Neuronal stem cell (in vitro differentiated cells): ENCODE data around the gene TRAPPC3.

Source experiments
- DNase-seq: peaks from one replicate; pipeline ENCODE4 v3.0.0-alpha.2; 2013; ENCODE audit warnings: low spot score
- H2AFZ ChIP-seq: one replicate; pipeline ENCODE4 v1.6.1; 2013; ENCODE audit warnings: mild to moderate bottlenecking, low read length, inconsistent platforms
- H2AK5ac ChIP-seq: 2 replicates; pipeline ENCODE4 v1.6.1; 2013; ENCODE audit warnings: low read depth, mild to moderate bottlenecking, inconsistent platforms, low read length, moderate library complexity, mixed read lengths
- H2BK120ac ChIP-seq: 2 replicates; pipeline ENCODE4 v1.6.1; 2013; ENCODE audit warnings: low read depth, mild to moderate bottlenecking, inconsistent platforms, low read length, moderate library complexity, mixed read lengths
- H2BK12ac ChIP-seq: one replicate; pipeline ENCODE4 v1.6.1; 2013; ENCODE audit warnings: low read length, inconsistent platforms
- H2BK15ac ChIP-seq: 2 replicates; pipeline ENCODE4 v1.6.1; 2013; ENCODE audit warnings: mild to moderate bottlenecking, low read length, inconsistent platforms, mixed read lengths
- H2BK5ac ChIP-seq: one replicate; pipeline ENCODE4 v1.6.1; 2013; ENCODE audit warnings: inconsistent platforms, mild to moderate bottlenecking, low read length, moderate library complexity
- H3K14ac ChIP-seq: one replicate; pipeline ENCODE4 v1.6.1; 2013; ENCODE audit warnings: low read length, inconsistent platforms
- H3K18ac ChIP-seq: 2 replicates; pipeline ENCODE4 v1.6.1; 2013; ENCODE audit warnings: low read length, inconsistent platforms
- H3K23ac ChIP-seq: 2 replicates; pipeline ENCODE4 v1.6.1; 2013; ENCODE audit warnings: low read depth, mild to moderate bottlenecking, mixed read lengths, low read length, inconsistent platforms; ENCODE audit not compliant: poor library complexity
- H3K27ac ChIP-seq: replicated peaks from 3 replicates; pipeline ENCODE4 v1.5.1; 2013; ENCODE audit warnings: low read length, inconsistent platforms
- H3K27me3 ChIP-seq, 3 experiments: 2 replicates each; pipeline ENCODE4 v1.6.1; 2013; ENCODE audit warnings: low read length in 3 of 3, mild to moderate bottlenecking in 2 of 3, inconsistent platforms in 1 of 3, low read depth in 1 of 3, mixed read lengths in 1 of 3, moderate library complexity in 1 of 3; ENCODE audit not compliant: control insufficient read depth in 3 of 3, insufficient read depth in 3 of 3
- H3K36me3 ChIP-seq, 2 donors: replicated peaks in 1 of 2; 2 replicates each; pipeline ENCODE4 v1.6.1; 2013; ENCODE audit warnings: low read length in 2 of 2; ENCODE audit not compliant: control insufficient read depth in 2 of 2, insufficient read depth in 2 of 2
- H3K4ac ChIP-seq: 2 replicates; pipeline ENCODE4 v1.6.1; 2013; ENCODE audit warnings: inconsistent platforms, mild to moderate bottlenecking, low read length, moderate library complexity
- H3K4me1 ChIP-seq, 2 donors: 1 replicate in 1 of 2; 2 replicates in 1 of 2; pipeline ENCODE4 v1.6.1; 2013; ENCODE audit warnings: low read length in 2 of 2, low read depth in 1 of 2; ENCODE audit not compliant: control insufficient read depth in 2 of 2, insufficient read depth in 1 of 2
- H3K4me2 ChIP-seq: one replicate; pipeline ENCODE4 v1.6.1; 2013; ENCODE audit warnings: mild to moderate bottlenecking, low read length, inconsistent platforms; ENCODE audit not compliant: insufficient read depth, poor library complexity, severe bottlenecking
- H3K4me3 ChIP-seq, 2 donors: 2 replicates each; pipeline ENCODE4 v1.5.1; 2013; ENCODE audit warnings: low read length in 2 of 2, mild to moderate bottlenecking in 2 of 2, inconsistent platforms in 1 of 2, moderate library complexity in 1 of 2
- H3K79me1 ChIP-seq: one replicate; pipeline ENCODE4 v1.6.1; 2013; ENCODE audit warnings: low read depth, mild to moderate bottlenecking, inconsistent platforms, low read length, moderate library complexity
- H3K9ac ChIP-seq: one replicate; pipeline ENCODE4 v1.6.1; 2013; ENCODE audit warnings: mild to moderate bottlenecking, low read depth, low read length, inconsistent platforms; ENCODE audit not compliant: poor library complexity
- H3K9me3 ChIP-seq, 2 donors: replicated peaks in 1 of 2; 2 replicates each; pipeline versions ENCODE3 to v1.6.1; 2013; ENCODE audit warnings: low read length in 2 of 2, mild to moderate bottlenecking in 2 of 2, inconsistent platforms in 1 of 2, low read depth in 1 of 2, mixed read lengths in 1 of 2, moderate library complexity in 1 of 2; ENCODE audit not compliant: control insufficient read depth in 2 of 2, insufficient read depth in 1 of 2
- H4K8ac ChIP-seq: one replicate; pipeline ENCODE4 v1.6.1; 2013; ENCODE audit warnings: low read depth, mild to moderate bottlenecking, inconsistent platforms, low read length, moderate library complexity
- H4K91ac ChIP-seq: one replicate; pipeline ENCODE4 v1.6.1; 2013; ENCODE audit warnings: low read length, low read depth, mild to moderate bottlenecking, inconsistent platforms; ENCODE audit not compliant: poor library complexity
- WGBS, 2 donors: extraction: QIAGEN DNeasy Blood & Tissue Kit; methylation state at CpG; one replicate each; pipeline ENCODE4 v1.1.7; 2013; ENCODE audit warnings: missing lambda C conversion rate in 2 of 2, mixed read lengths in 1 of 2; ENCODE audit not compliant: insufficient read length in 2 of 2, insufficient replicate concordance in 1 of 2; ENCODE audit errors: extremely low coverage in 2 of 2; 5-methylcytosine and 5-hydroxymethylcytosine counted together

The TRAPPC3 gene

DNA sequence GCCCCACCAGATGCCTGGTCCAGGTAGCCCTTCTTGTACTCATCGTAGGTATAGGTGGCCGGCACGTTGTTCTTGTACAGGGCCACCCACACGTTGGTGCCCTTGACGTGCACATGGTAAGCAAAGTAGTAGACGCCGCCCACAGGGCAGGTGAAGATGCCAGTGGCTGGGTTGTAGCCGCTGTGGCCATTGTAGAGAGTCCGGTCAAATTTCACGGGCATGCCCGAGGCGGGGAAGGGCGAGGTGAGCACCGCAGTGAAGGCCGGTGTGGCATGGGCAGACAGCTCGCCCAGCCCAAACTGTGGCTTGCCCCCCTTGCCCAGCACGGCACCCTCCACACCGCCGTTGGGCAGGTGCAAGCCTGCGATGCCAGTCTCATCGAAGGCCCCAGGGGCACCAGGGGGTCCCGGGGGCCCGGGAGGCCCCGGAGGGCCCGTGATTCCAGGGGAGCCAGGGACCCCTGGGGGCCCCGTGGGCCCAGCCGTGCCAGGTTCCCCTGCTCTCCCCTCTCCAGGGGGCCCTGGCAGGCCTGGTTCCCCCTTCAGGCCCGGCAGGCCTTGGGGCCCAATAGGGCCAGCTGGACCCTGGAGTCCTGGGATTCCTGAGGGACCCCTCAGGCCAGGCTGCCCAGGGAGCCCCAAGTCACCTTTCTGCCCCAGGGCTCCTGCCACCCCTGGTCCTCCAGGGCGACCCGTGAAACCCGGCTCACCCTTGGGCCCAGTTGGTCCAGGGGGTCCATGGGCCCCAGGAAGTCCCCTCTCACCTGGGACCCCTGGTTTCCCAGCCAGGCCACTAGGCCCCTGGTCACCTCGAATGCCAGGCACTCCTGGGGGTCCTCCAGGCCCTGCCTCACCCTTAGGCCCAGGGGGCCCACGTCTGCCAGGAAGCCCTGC lies 51.3 kb downstream of the TRAPPC3 start:
- no peak overlapping the region for H4K91ac ChIP-seq
- no peak overlapping the region for H3K18ac ChIP-seq

GRCh38 chr1:36096500-36097432 lies 52.5 kb downstream of the TRAPPC3 start:
- Histone ChIP-seq H2AK5ac (no peak overlapping the region), H3K9me3 (no peaks in the 10 kb centered on the region), H3K4me1 (peaks cover 0 to 8% of the 10 kb centered on the region in 2 donors), H4K91ac (no peak overlapping the region), H3K36me3 (peaks cover 35 to 49% of the 10 kb centered on the region in 2 donors), H3K18ac (peak overlapping the region; percentile 17), H3K27me3 (no peaks in the 10 kb centered on the region), H3K4me3 (no peak overlapping the region), H3K14ac (no peak overlapping the region), H4K8ac (no peak overlapping the region), H2BK12ac (no peak overlapping the region), H3K4ac (no peak overlapping the region), H3K79me1 (peaks cover 4% of the 10 kb centered on the region), H3K23ac (peak overlapping the region; percentile 65), H3K4me2 (no peak overlapping the region), H2BK5ac (peak overlapping the region; percentile 87), H3K27ac (no peak overlapping the region), H2BK120ac (no peak overlapping the region), H2BK15ac (no peak overlapping the region), H2AFZ (peak overlapping the region; percentile 63), H3K9ac (no peak overlapping the region)
- DNase-seq, result no peak
- WGBS, 2 donors, result no CpG with 5 or more reads among the region's 16 CpGs

More for the DNA sequence above, 51.3 kb downstream of the TRAPPC3 start:
- no peak for DNase-seq
- Histone ChIP-seq H2BK120ac (no peak overlapping the region), H4K8ac (no peak overlapping the region), H3K9me3 (no peaks in the 10 kb centered on the region), H2BK15ac (no peak overlapping the region), H3K27me3 (no peaks in the 10 kb centered on the region), H2BK12ac (no peak overlapping the region), H3K9ac (peak overlapping the region; percentile 44), H2AFZ (peak overlapping the region; percentile 63), H3K4me1 (peaks cover 0 to 8% of the 10 kb centered on the region in 2 donors), H3K4ac (no peak overlapping the region), H3K23ac (no peak overlapping the region), H3K14ac (peak overlapping the region; percentile 56), H3K27ac (no peak overlapping the region), H3K36me3 (peaks cover 23 to 37% of the 10 kb centered on the region in 2 donors), H2BK5ac (no peak overlapping the region), H3K4me2 (no peak overlapping the region), H2AK5ac (peak overlapping the region; percentile 46), H3K79me1 (peaks cover 2% of the 10 kb centered on the region), H3K4me3 (no peak overlapping the region)
- no CpG with 5 or more reads among the region's 33 CpGs for WGBS, 2 donors

DNA sequence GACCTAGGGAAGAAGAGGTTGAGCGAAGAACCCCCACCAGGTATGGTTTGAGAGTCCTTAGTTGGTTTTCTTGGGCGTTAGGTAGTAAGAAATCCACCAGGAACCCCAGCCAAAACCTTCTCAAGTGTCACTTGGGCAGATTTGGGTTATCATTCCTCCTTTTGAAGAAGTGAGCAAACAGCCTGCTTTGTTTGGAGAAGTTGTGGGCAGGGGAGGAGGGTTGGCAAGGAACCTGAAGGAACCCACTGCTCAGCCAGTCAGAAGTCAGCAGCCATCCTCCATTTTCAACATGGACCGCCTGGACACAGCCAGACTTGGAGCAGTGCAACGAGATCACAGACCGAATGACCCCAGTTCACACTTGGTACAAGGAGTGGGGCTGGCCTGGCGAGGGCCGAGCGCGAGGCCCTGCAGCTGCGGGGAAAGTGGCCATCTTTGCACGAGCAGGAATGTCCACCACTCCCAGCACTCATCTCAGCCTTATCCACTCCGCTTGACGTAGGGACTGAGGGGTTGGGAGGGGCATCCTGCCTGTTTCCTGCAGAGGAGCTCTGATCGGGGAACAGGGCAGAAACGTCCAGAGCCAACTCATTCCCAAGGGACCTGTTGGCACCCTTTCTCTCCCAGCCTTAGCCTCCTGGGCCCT lies 53.4 kb downstream of the TRAPPC3 start:
- WGBS, 2 donors, result no CpG with 5 or more reads among the region's 15 CpGs
- H3K27me3 ChIP-seq, result no peaks in the 10 kb centered on the region
- no peak overlapping the region for H4K91ac ChIP-seq
- H2AFZ ChIP-seq, result no peak overlapping the region
- H3K4me3 ChIP-seq, result no peak overlapping the region
- DNase-seq, result no peak
- H3K23ac ChIP-seq, result no peak overlapping the region
- H2BK120ac ChIP-seq, result no peak overlapping the region
- no peak overlapping the region for H3K9ac ChIP-seq
- no peak overlapping the region for H2BK15ac ChIP-seq
- H3K4me1 ChIP-seq, result peaks cover 0 to 8% of the 10 kb centered on the region in 2 donors
- no peak overlapping the region for H3K18ac ChIP-seq
- H4K8ac ChIP-seq, result no peak overlapping the region
- H3K27ac ChIP-seq, result no peak overlapping the region
- no peak overlapping the region for H3K14ac ChIP-seq
- H2AK5ac ChIP-seq, result no peak overlapping the region
- no peak overlapping the region for H2BK5ac ChIP-seq
- peaks cover 7% of the 10 kb centered on the region for H3K79me1 ChIP-seq
- no peaks in the 10 kb centered on the region for H3K9me3 ChIP-seq
- peaks cover 41 to 58% of the 10 kb centered on the region in 2 donors for H3K36me3 ChIP-seq
- no peak overlapping the region for H2BK12ac ChIP-seq
- H3K4ac ChIP-seq, result no peak overlapping the region
- no peak overlapping the region for H3K4me2 ChIP-seq
